Stimulated activated CD4-positive, alpha-beta T cell treated with anti-CD3 and anti-CD28 coated beads, Interleukin-1b, Interleukin-23, amount 100 ng/mL, for 4 hours (primary cell): ENCODE measurements around the gene MPC2.
"Not testable (repeated sequence)": the region's sequence is repeated elsewhere in the genome, so short reads cannot be mapped to it uniquely, and the experiment has no call there.

Experiments used
- DNase-seq, 2 donors: peaks; one replicate each; pipeline ENCODE4 v3.0.0-alpha.2; 2020; ENCODE audit warnings: low read depth in 2 of 2

The MPC2 gene

GRCh38 chr1:167934426-167935215, 2.3 kb downstream of the MPC2 start:
- DNase-seq: no peak

DNA sequence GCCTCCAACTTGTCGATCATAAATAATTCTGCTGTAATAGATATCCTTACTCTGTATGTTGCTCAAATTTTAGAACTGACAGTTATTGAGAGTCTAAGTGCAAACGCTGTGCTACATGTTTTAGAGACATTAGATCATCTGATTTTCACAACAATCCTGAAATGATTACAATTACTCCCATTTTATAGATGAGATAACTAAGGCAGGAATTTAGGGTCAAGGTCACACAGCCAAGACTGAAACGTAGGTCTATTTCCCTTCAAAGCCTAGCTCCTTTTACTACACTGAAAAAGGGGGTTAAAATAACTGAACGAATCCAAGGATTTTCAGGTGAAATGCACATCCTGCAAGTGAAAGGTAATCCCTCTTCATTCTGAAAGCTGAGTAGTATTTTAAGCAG, 3.1 kb downstream of the MPC2 start:
- no peak for DNase-seq

DNA sequence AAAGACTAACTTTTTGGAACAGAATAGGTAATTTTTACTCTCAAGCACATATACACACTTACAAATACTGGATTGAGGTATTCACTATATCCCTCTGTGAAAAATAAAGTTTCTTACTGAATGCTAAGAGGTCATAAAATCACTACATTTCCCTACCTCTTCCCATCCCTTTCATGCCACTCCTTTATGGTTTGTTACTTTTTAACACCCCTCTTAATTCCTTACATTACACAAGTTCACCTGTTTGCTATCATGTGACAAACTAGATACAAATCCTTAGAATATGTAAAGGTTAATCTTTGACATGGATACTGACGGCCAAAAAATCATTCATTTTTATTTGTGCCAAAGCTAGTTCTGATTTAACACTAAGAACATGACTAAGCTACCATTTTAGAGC, 7.1 kb downstream of the MPC2 start:
- DNase-seq: no peak

DNA sequence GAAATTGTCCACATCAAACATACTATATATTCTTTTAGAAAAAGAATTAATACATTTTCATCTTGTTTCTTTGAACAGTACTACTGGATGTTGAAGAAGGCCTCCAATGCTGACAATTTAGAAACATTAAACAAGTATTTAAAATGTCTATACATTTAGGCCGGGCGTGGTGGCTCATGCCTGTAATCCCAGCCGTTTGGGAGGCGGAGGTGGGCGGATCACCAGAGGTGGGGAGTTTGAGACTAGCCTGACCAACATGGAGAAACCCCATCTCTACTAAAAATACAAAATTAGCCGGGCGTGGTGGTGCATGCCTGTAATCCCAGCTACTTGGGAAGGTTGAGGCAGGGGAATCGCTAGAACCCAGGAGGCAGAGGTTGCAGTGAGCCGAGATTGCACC, 8.0 kb downstream of the MPC2 start:
- DNase-seq: not testable (repeated sequence)

- DNase-seq: no peak
These were observed 8.4 kb downstream of the MPC2 start for GRCh38 chr1:167928457-167928852.

DNA sequence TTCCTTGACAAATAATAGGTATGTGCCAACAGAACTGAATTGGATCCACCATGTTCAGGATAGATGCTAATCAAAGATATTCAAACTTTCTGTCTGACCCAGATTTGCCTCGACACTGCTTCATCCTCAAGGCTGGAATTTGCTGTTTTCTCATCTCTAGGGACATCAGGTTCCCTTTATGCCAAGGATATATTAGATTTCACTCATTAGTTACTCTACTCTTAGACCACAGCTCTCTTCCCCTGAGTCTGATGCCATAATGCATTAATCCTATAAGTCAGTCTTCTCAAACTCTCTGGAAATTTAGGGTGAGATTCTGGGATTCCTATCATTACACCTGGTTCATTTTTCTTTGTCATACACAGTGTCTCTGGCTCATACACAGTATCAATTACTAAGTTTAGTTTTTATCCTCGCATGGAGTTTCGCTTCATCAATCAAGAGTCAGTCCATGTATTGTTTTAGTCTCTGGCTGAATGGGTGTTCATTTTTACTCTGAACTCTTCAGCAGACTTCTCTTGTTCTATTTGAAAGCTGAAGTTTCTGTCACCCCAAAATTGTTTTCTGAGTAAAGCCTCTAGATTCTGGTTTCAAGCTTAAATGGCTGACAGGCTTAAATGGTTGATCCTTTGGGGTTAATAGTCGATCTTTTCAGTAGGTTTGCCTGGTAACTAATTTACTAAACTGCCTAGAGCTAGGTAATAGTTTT, 9.7 kb downstream of the MPC2 start:
- no peak for DNase-seq

DNA sequence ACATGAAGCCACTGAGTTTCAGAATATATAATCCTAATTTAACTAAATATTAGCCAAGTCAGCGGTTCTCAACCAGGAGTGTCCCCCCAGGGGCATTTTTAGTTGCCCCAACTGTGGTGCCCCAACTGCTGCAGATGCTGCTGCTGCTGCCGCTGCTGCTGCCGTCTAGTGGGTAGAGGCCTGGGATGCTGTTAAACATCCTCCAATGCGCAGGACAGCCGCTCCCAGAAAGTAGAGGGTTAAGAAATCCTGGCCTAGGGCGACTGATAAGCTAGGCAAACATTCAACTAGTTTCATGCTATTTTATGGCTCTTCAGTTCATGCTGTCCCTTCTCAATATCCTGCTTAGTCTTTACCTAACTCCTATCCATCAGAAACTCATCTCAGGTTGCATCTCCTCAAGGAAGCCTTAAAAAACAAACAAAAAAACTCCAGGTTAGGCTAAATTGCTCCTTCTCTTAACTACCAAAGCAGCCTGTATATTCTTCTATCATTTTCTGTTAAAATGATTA, 10.3 kb downstream of the MPC2 start:
- no peak for DNase-seq

- no peak for DNase-seq
These were observed 12.2 kb downstream of the MPC2 start for GRCh38 chr1:167924543-167925231.

- DNase-seq: no peak
These were observed 12.8 kb downstream of the MPC2 start for GRCh38 chr1:167924102-167924501.

- no peak for DNase-seq
These were observed 13.4 kb downstream of the MPC2 start for GRCh38 chr1:167923324-167924056.

- no peak for DNase-seq
These were observed 14.2 kb downstream of the MPC2 start for GRCh38 chr1:167922611-167923074.

DNA sequence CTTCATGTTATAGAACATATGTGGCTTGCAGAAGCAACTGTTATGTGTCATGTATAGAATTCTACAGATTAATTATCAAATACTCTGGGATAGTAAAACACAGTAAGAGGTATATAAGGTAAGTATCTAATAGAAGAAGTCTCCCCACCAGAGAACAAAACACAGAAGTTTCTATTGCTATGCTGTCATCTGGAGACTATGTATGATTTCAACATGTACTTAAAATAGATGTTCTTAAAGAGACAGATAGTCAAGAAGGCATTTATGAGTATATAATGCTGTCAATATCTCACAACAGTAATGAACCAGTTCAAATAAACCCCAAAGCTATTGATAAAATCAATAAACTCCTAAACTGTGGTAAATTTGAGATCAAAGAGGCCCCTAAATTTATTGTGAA, 14.8 kb downstream of the MPC2 start:
- DNase-seq: no peak

GRCh38 chr1:167916766-167917511, 19.9 kb downstream of the MPC2 start:
- no peak for DNase-seq

DNA sequence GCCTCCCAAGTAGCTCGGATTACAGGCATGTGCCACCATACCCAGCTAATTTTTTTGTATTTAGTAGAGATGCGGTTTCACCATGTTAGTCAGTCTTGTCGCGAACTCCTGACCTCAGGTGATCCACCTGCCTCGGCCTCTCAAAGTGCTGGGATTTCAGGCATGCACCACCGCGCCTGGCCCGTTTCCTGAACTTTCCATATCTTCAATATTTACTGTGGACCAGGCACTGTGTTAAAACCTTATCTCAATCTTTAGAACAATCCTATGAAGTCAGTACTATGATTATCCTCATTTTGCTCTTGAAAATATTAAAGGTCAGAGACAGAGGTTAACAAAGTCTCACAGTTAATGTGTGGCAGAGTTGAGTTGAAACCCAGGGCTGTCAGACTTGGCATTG, 21.3 kb downstream of the MPC2 start:
- DNase-seq: no peak

DNA sequence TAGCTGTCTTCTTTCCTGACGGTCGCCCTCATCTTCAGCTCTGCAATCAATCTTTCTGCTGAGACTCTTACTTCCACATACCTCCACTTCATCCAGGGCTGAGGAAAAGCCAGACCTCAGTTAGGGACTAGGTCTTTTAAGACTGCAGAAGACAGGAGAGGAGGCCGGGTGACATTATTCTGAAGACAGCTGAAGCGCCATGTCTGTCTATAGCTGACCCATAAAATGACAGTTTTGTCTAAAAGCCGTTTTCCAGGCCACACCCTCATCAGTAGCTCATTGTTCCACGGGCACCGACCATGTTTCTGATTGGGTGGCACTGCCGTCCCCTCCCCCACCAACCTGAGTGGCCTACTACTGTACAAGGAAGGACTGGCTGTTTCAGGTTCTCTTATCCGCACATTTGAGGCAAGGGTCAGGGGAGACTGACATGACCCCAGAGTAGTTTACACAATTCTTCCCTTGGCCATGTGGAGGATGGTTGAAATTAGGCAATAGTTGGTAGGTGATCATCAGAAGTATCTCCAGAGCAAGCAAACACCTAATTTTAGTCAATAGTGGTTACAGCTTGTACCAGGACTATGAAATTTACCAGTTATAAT, 22.9 kb downstream of the MPC2 start, which contains the start of gene ADCY10:
Gene ADCY10 (minus strand): TSS at position 240 of the 602 bp plus-strand sequence. CDS start 8,994 bp downstream, outside the sequence.
- DNase-seq: no peak

DNA sequence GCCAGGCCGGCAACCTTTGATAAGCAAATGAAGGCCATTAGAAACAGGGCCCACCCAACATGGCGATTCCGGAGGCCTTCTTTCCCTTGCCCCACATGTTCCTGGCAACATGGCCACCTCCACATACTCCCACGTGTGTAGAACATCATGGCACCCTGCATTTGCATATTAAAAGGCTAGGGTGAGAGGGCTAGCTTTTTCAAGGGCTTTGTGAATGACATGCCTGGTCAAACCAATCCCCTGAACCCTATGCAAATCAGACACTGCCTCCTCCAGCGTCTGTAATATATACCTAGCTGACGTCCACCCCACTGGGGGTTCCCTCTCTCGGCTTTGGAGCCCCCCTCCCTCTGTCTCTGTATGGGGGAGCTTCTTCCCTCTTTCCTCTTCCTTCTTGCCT, 24.6 kb downstream of the MPC2 start:
- DNase-seq: no peak

GRCh38 chr1:167911413-167911812, 25.5 kb downstream of the MPC2 start:
- no peak for DNase-seq

DNA sequence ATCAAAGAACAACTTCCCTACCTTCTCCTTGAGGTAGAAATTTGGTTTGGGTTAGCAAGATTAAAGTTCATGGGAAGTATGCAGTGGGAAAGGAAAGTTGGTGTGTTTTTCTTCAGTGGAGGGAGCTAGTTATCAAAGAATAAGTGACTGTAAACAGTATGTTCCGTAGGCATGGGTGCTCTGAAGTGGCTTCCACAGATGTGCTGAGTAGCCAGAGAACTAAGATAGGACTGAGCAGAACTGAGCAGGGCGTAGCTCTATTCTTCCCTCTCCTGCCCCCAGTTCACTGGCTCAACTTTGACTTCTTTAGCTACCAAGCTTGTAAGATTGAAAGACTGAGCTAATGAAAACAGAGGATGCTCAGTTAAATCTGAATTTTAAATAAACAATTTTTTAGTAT, 26.3 kb downstream of the MPC2 start:
- no peak for DNase-seq

- DNase-seq: no peak
These were observed 27.1 kb downstream of the MPC2 start for GRCh38 chr1:167909691-167910180.

GRCh38 chr1:167905671-167906070, 31.2 kb downstream of the MPC2 start:
- no peak for DNase-seq
